Measurements from ENCODE around the gene CEMIP2. TPM values are rescaled to one million over a fixed set of nuclear protein-coding genes. Genes with fewer than 3 reads are reported as not detected.

CEMIP2 gene
- total and polyA plus RNA-seq, 2 donors (not counting 3 experiments of a cell fraction or from before 2014, with no cell fraction given): 41.6 to 44.3 TPM

- Histone ChIP-seq H3K4me1 (ENCODE audit: control insufficient read depth, extremely low read depth, insufficient read depth, low read length) (peaks cover 46% of the 10 kb centered on the region), H2AFZ (ENCODE audit: low read depth, low read length) (no peak overlapping the region), H3K27ac (ENCODE audit: insufficient read depth, low read depth, low read length) (no peak overlapping the region), H3K79me2 (ENCODE audit: control insufficient read depth, insufficient read depth, low read length) (peaks cover 47% of the 10 kb centered on the region), H3K27me3 (ENCODE audit: control insufficient read depth in 2 of 2, insufficient read depth in 2 of 2, low read length in 2 of 2) (no peaks in the 10 kb centered on the region), H3K9me3 (replicated peaks; ENCODE audit: control insufficient read depth, insufficient read depth, low read length) (no peaks in the 10 kb centered on the region), H3K4me2 (ENCODE audit: insufficient read depth, low read length) (no peak overlapping the region), H3K9ac (replicated peaks; ENCODE audit: extremely low read depth, insufficient read depth, low read length) (no peak overlapping the region), H4K20me1 (replicated peaks; ENCODE audit: control insufficient read depth, extremely low read depth, insufficient read depth, low read length) (no peaks in the 10 kb centered on the region), H3K9me1 (replicated peaks; ENCODE audit: control insufficient read depth, extremely low read depth, insufficient read depth, low read length) (no peaks in the 10 kb centered on the region), H3K4me3 (replicated peaks in 1 of 3; ENCODE audit: insufficient read depth in 1 of 3, low read depth in 1 of 3, low read length in 3 of 3) (no peak overlapping the region), H3K36me3 (ENCODE audit: control insufficient read depth in 2 of 2, extremely low read depth in 1 of 2, insufficient read depth in 2 of 2, low read length in 2 of 2) (no peaks in the 10 kb centered on the region)
- BruUV-seq (replicated peaks): no TSS peak
- TF ChIP-seq EZH2 (IDR thresholded peaks at IDR 0.05; ENCODE audit: borderline replicate concordance, low read depth, low read length, severe bottlenecking): no peak
- TF ChIP-seq POLR2AphosphoS5 (IDR thresholded peaks at IDR 0.05; ENCODE audit: insufficient read depth, low read depth, low read length): no peak
- dilution Hi-C loops (cut with MboI; ENCODE audit: extremely low pct_ligation_motif_present, low sequenced_read_pairs) (no loop called here), intact Hi-C loops (cut with micrococcal nuclease) (loop anchor here (5.0 to 10.0 kb wide), 2 partner anchors 621 to 863 kb away; no protein-coding TSS in a partner anchor)
- POLR2A ChIA-PET: no interaction called here
- DNase-seq (ENCODE audit: low read depth, low spot score) (no peak), FAIRE-seq (no peak)
- CTCF ChIA-PET: interaction anchor here (1.7 to 6.4 kb wide), 3 partner anchors 8 to 161 kb away, joined by 4 to 58 read pairs (median 13); no protein-coding TSS in a partner anchor
Measured at GRCh38 chr9:71765693-71766092, 2.6 kb downstream of the CEMIP2 start.

- no peaks in the 10 kb centered on the region for H4K20me1 ChIP-seq (replicated peaks; ENCODE audit: control insufficient read depth, extremely low read depth, insufficient read depth, low read length)
- intact Hi-C loops (cut with micrococcal nuclease): loop anchor here (5.0 to 10.0 kb wide), 2 partner anchors 620 to 863 kb away; no protein-coding TSS in a partner anchor
- FAIRE-seq (peak; percentile 81), DNase-seq (ENCODE audit: low read depth, low spot score) (peak; percentile 15)
- CTCF ChIA-PET: interaction anchor here (0.7 to 6.4 kb wide), 6 partner anchors 9 to 160 kb away, joined by 3 to 58 read pairs (median 4); no protein-coding TSS in a partner anchor
- no peak overlapping the region for H3K4me3 ChIP-seq (replicated peaks in 1 of 3; ENCODE audit: insufficient read depth in 1 of 3, low read depth in 1 of 3, low read length in 3 of 3)
- H3K9me1 ChIP-seq (replicated peaks; ENCODE audit: control insufficient read depth, extremely low read depth, insufficient read depth, low read length): no peaks in the 10 kb centered on the region
- POLR2A ChIA-PET: no interaction called here
- no peaks in the 10 kb centered on the region for H3K36me3 ChIP-seq (ENCODE audit: control insufficient read depth in 2 of 2, extremely low read depth in 1 of 2, insufficient read depth in 2 of 2, low read length in 2 of 2)
- no peak overlapping the region for H2AFZ ChIP-seq (ENCODE audit: low read depth, low read length)
- no peak overlapping the region for H3K27ac ChIP-seq (ENCODE audit: insufficient read depth, low read depth, low read length)
- no peaks in the 10 kb centered on the region for H3K9me3 ChIP-seq (replicated peaks; ENCODE audit: control insufficient read depth, insufficient read depth, low read length)
- no peak overlapping the region for H3K9ac ChIP-seq (replicated peaks; ENCODE audit: extremely low read depth, insufficient read depth, low read length)
- no peak overlapping the region for H3K4me2 ChIP-seq (ENCODE audit: insufficient read depth, low read length)
- H3K4me1 ChIP-seq (ENCODE audit: control insufficient read depth, extremely low read depth, insufficient read depth, low read length): peaks cover 46% of the 10 kb centered on the region
- no TSS peak for BruUV-seq (replicated peaks)
- TF ChIP-seq, protein P1, sequence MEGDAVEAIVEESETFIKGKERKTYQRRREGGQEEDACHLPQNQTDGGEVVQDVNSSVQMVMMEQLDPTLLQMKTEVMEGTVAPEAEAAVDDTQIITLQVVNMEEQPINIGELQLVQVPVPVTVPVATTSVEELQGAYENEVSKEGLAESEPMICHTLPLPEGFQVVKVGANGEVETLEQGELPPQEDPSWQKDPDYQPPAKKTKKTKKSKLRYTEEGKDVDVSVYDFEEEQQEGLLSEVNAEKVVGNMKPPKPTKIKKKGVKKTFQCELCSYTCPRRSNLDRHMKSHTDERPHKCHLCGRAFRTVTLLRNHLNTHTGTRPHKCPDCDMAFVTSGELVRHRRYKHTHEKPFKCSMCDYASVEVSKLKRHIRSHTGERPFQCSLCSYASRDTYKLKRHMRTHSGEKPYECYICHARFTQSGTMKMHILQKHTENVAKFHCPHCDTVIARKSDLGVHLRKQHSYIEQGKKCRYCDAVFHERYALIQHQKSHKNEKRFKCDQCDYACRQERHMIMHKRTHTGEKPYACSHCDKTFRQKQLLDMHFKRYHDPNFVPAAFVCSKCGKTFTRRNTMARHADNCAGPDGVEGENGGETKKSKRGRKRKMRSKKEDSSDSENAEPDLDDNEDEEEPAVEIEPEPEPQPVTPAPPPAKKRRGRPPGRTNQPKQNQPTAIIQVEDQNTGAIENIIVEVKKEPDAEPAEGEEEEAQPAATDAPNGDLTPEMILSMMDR (IDR thresholded peaks at IDR 0.05; ENCODE audit: extremely low read depth in 1 of 2, insufficient read depth in 1 of 2, low read depth in 1 of 2, low read length in 2 of 2): no peak
- TF ChIP-seq FOS (IDR thresholded peaks at IDR 0.05; ENCODE audit: borderline replicate concordance, insufficient read depth, low read length) (no peak), EZH2 (IDR thresholded peaks at IDR 0.05; ENCODE audit: borderline replicate concordance, low read depth, low read length, severe bottlenecking) (no peak), POLR2A (IDR thresholded peaks at IDR 0.05; ENCODE audit: low read depth, low read length) (no peak), JUN (IDR thresholded peaks at IDR 0.05; ENCODE audit: borderline replicate concordance, insufficient read depth, insufficient read length, low read depth) (no peak), POLR2AphosphoS5 (IDR thresholded peaks at IDR 0.05; ENCODE audit: insufficient read depth, low read depth, low read length) (no peak), MYC (IDR thresholded peaks at IDR 0.05; ENCODE audit: low read depth, low read length) (no peak), GATA2 (IDR thresholded peaks at IDR 0.05; ENCODE audit: insufficient read depth, insufficient read length, low read depth, low read length) (no peak)
- TF ChIP-seq, protein P2, sequence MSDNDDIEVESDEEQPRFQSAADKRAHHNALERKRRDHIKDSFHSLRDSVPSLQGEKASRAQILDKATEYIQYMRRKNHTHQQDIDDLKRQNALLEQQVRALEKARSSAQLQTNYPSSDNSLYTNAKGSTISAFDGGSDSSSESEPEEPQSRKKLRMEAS (IDR thresholded peaks at IDR 0.05; ENCODE audit: insufficient read depth, insufficient read length): no peak
- no peaks in the 10 kb centered on the region for H3K27me3 ChIP-seq (ENCODE audit: control insufficient read depth in 2 of 2, insufficient read depth in 2 of 2, low read length in 2 of 2)
- dilution Hi-C loops (cut with MboI; ENCODE audit: extremely low pct_ligation_motif_present, low sequenced_read_pairs): no loop called here
- H3K79me2 ChIP-seq (ENCODE audit: control insufficient read depth, insufficient read depth, low read length): peaks cover 49% of the 10 kb centered on the region
Measured at GRCh38 chr9:71764891-71765290, 3.4 kb downstream of the CEMIP2 start.
